MCF 10A (cell line): ENCODE data around the gene TMOD1. TPM values are rescaled to one million over a fixed set of nuclear protein-coding genes. Genes with fewer than 3 reads are reported as not detected.

Experiments used
- BruUV-seq: library from RNA; stranded (reverse); fragments of 400-500 nt; replicated peaks from 2 replicates; lab custom pipeline; 2021; lab: Mats Ljungman, UMichigan
- CTCF ChIA-PET: fragments of 300-600 bp; sonication (Branson Sonifier 250); formaldehyde crosslinking; extraction: SDS; loops from one replicate; lab custom pipeline; 2021; ENCODE audit warnings: antibody characterized with exemption, inconsistent platforms; lab: Yijun Ruan, JAX
- POLR2A ChIA-PET: fragments of 300-600, 350-650 bp; sonication (Branson Sonifier 250); formaldehyde crosslinking; extraction: SDS; loops from one replicate; lab custom pipeline; 2020; ENCODE audit warnings: antibody characterized with exemption, inconsistent platforms; lab: Yijun Ruan, JAX
- DNase-seq: peaks from one replicate; pipeline ENCODE4 v3.0.0-alpha.2; 2018; ENCODE audit not compliant: unreplicated experiment
- H3K27ac Mint-ChIP-seq: one replicate; pipeline ENCODE4 v1.8.0; 2022; ENCODE audit warnings: mild to moderate bottlenecking, low read depth, mixed read lengths; ENCODE audit not compliant: unreplicated experiment
- H3K27me3 Mint-ChIP-seq: one replicate; pipeline ENCODE4 v1.8.0; 2022; ENCODE audit warnings: mixed read lengths; ENCODE audit not compliant: insufficient read depth, unreplicated experiment
- H3K36me3 Mint-ChIP-seq: one replicate; pipeline ENCODE4 v1.8.0; 2022; ENCODE audit warnings: mild to moderate bottlenecking, moderate library complexity, mixed read lengths; ENCODE audit not compliant: insufficient read depth, unreplicated experiment
- H3K4me1 Mint-ChIP-seq: one replicate; pipeline ENCODE4 v1.8.0; 2022; ENCODE audit warnings: mixed read lengths; ENCODE audit not compliant: insufficient read depth, unreplicated experiment
- H3K4me3 Mint-ChIP-seq: one replicate; pipeline ENCODE4 v1.8.0; 2022; ENCODE audit warnings: mild to moderate bottlenecking, moderate library complexity, mixed read lengths; ENCODE audit not compliant: unreplicated experiment
- H3K9me3 Mint-ChIP-seq: one replicate; pipeline ENCODE4 v1.8.0; 2022; ENCODE audit warnings: mixed read lengths; ENCODE audit not compliant: unreplicated experiment
- intact Hi-C: fragments of 100-400 bp; cut with micrococcal nuclease; formaldehyde crosslinking; loops from 2 replicates; pipeline ENCODE4 v1.14.1; 2022
- total RNA-seq: library from RNA; stranded (reverse); gene quantifications from 2 replicates; pipeline ENCODE4 v1.2.3, GENCODE V29; 2022
- TF ChIP-seq, protein P1 (sequence below): fragments of 200-600 bp; IDR thresholded peaks from one replicate; pipeline ENCODE4 v1.8.0; 2022; ENCODE audit warnings: antibody characterized with exemption, mild to moderate bottlenecking; ENCODE audit not compliant: unreplicated experiment

TMOD1 gene
- total RNA-seq, 1 experiment from 2014 or later, result 0.26 TPM

DNA sequence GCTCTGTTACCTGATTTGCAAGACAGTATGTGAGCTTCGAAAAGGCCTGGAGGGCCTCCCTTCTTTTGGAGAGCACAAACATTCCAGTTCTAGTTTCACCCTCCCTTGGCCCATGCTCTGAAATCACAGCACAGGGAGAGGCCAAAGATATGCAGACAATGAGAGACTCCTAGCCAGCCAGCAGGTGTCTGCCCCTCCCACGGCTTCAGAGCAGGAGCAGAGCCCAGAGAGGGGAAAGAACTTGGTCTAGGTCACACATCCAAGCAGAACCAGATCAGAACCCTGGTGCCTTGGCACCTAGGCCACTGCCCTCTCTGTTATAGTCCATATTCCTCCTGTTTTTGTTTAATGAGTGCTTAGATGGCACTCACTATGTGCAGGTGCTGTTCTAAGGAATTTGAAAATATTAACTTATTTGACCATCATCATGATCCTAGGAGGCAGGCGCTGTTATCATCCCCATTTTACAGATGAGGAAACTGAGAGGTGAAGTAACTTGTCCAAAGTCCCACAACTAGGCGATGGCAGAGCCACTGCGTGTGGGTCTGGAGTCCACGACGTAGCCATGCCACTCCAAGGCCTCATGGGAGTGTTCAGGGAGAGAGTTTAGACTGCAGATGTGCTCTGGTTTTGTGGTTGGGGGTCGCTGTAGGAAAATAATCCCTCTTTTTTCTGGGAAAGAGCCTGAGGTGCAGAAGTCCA, 27.2 kb downstream of the TMOD1 start:
- Mint-ChIP-seq H3K27me3 (no peaks in the 10 kb centered on the region), H3K4me1 (peaks cover 28% of the 10 kb centered on the region), H3K27ac (no peak overlapping the region), H3K4me3 (no peak overlapping the region), H3K9me3 (no peaks in the 10 kb centered on the region), H3K36me3 (no peaks in the 10 kb centered on the region)
- intact Hi-C loops, result no loop called here
- BruUV-seq, result no TSS peak
- no peak for DNase-seq
- ChIA-PET CTCF (interaction anchor here (0.6 to 1.6 kb wide), 2 partner anchors 55 to 70 kb away, joined by 5 read pairs; no protein-coding TSS in a partner anchor), POLR2A (no interaction called here)
- TF ChIP-seq, protein P1, sequence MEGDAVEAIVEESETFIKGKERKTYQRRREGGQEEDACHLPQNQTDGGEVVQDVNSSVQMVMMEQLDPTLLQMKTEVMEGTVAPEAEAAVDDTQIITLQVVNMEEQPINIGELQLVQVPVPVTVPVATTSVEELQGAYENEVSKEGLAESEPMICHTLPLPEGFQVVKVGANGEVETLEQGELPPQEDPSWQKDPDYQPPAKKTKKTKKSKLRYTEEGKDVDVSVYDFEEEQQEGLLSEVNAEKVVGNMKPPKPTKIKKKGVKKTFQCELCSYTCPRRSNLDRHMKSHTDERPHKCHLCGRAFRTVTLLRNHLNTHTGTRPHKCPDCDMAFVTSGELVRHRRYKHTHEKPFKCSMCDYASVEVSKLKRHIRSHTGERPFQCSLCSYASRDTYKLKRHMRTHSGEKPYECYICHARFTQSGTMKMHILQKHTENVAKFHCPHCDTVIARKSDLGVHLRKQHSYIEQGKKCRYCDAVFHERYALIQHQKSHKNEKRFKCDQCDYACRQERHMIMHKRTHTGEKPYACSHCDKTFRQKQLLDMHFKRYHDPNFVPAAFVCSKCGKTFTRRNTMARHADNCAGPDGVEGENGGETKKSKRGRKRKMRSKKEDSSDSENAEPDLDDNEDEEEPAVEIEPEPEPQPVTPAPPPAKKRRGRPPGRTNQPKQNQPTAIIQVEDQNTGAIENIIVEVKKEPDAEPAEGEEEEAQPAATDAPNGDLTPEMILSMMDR, result no peak

DNA sequence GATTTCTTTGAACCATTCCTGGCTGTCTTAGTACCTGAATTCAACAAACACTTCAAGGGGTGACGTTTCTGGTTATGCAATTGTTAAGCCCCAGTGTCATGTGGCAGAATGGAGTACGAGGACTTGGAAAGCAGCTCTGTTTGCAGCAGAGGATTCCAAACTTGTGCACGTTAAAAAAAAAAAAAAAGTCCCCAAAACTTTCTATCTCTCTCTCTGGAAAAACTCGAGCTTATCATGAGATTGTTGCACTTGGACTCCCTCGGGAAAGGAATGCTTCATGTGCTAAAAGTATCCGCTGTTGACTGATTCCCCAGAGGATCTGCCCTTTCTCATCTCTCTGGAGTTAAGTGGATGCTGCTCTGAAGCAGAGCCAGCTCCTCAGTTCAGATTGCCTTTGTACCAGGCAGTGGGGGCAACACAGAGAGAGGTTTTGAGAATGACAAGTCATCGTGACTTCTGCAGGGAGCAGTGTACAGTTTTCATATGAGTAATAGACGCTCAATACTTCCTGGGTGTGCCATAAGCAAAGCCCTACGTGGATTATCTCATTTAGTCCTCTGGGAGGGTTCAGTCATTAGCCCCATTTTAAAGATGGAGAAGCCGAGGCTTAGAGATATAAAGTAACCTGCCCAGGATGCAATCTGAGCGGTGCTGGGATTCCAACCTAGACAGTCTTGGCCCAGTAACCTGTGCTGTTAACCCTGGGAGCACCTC, 28.1 kb downstream of the TMOD1 start:
- POLR2A ChIA-PET, result no interaction called here
- TF ChIP-seq, protein P1, result no peak
- DNase-seq, result peak; percentile 21
- no peaks in the 10 kb centered on the region for H3K36me3 Mint-ChIP-seq
- H3K27ac Mint-ChIP-seq, result no peak overlapping the region
- BruUV-seq, result no TSS peak
- intact Hi-C loops, result no loop called here
- peaks cover 23% of the 10 kb centered on the region for H3K4me1 Mint-ChIP-seq
- no peaks in the 10 kb centered on the region for H3K9me3 Mint-ChIP-seq
- peaks cover 3% of the 10 kb centered on the region for H3K27me3 Mint-ChIP-seq
- no peak overlapping the region for H3K4me3 Mint-ChIP-seq
- CTCF ChIA-PET, result interaction anchor here (0.6 to 0.7 kb wide), 2 partner anchors 9 to 69 kb away, joined by 3 to 5 read pairs; no protein-coding TSS in a partner anchor

DNA sequence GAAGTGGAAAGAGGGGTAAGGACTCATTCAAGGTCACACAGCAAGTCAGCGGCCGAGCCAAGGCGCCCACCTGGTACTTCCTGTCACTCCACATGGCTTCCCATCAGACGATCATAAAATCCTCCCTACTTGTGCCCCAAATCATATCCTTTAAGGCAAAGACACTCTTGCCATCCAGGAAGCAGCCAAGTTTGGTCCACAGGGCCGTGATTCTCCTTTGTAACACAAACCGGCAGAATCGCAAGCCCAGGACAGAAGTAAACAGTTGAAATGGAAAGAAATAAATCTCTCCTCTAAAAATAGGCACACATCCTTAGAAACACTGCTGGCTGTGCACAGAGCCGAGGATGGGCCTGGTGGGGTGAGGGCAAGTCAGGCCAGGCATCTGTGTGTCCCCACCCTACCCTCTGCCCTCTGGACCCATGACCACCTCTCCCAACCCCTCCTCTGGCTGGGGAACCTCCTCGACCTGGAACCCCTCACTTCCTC, 30.5 kb downstream of the TMOD1 start:
- Mint-ChIP-seq H3K27ac (no peak overlapping the region), H3K27me3 (peaks cover 13% of the 10 kb centered on the region), H3K9me3 (no peaks in the 10 kb centered on the region), H3K36me3 (no peaks in the 10 kb centered on the region), H3K4me3 (no peak overlapping the region), H3K4me1 (peaks cover 5% of the 10 kb centered on the region)
- no peak for DNase-seq
- ChIA-PET CTCF (no interaction called here), POLR2A (interaction anchor here (0.8 kb wide), 1 partner anchor 37 kb away, joined by 3 read pairs; no protein-coding TSS in a partner anchor)
- intact Hi-C loops, result no loop called here
- no TSS peak for BruUV-seq
- TF ChIP-seq, protein P1, result no peak

DNA sequence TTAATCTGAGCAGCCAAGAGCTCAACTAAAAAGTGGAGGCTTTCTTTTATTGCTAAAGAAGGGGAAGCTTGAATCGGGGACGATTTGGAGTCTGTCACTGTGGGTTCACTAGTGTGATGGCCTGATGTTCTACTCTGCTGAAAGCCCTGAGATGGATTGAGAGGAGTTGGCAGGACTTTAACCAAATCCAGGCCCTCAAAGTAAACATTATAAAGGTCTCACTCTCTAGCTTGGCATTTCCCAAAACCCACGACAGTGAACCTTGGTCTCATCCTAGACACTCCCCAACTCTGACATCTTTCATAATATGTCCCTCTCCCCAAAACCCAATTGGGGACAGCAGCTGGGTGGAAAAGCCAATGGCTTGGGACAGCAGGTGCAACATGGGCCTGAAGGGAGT, 32.7 kb downstream of the TMOD1 start:
- Mint-ChIP-seq H3K27me3 (peaks cover 21% of the 10 kb centered on the region), H3K27ac (no peak overlapping the region), H3K4me3 (no peak overlapping the region), H3K36me3 (no peaks in the 10 kb centered on the region), H3K4me1 (no peaks in the 10 kb centered on the region), H3K9me3 (no peaks in the 10 kb centered on the region)
- ChIA-PET CTCF (interaction anchor here (1.2 to 2.9 kb wide), 3 partner anchors 64 to 81 kb away, joined by 4 to 10 read pairs (median 5); no protein-coding TSS in a partner anchor), POLR2A (no interaction called here)
- TF ChIP-seq, protein P1, result no peak
- no TSS peak for BruUV-seq
- DNase-seq, result no peak
- intact Hi-C loops, result no loop called here
